ENCODE results near the gene ABCG2.
"Not testable (repeated sequence)": the region's sequence is repeated elsewhere in the genome, so short reads cannot be mapped to it uniquely, and the experiment has no call there.

Gene ABCG2

GRCh38 chr4:88109123-88109881, 49.1 kb downstream of the ABCG2 start:
- DNase-seq, result no peak

- no peak for DNase-seq
Measured at GRCh38 chr4:88108747-88109122, 49.7 kb downstream of the ABCG2 start.

GRCh38 chr4:88108108-88108465, 50.4 kb downstream of the ABCG2 start:
- DNase-seq, result not testable (repeated sequence)

GRCh38 chr4:88107406-88108107, 50.9 kb downstream of the ABCG2 start:
- no peak for DNase-seq

GRCh38 chr4:88106205-88106604, 52.2 kb downstream of the ABCG2 start:
- no peak for DNase-seq

GRCh38 chr4:88104902-88105610, 53.4 kb downstream of the ABCG2 start:
- no peak for DNase-seq

- no peak for DNase-seq
Measured at GRCh38 chr4:88102026-88102425, 56.4 kb downstream of the ABCG2 start.

- no peak for DNase-seq
Measured at GRCh38 chr4:88101165-88101564, 57.3 kb downstream of the ABCG2 start.

- no peak for DNase-seq
Measured at GRCh38 chr4:88098993-88099752, 59.3 kb downstream of the ABCG2 start.

GRCh38 chr4:88097781-88098180, 60.7 kb downstream of the ABCG2 start:
- no peak for DNase-seq

GRCh38 chr4:88097301-88097700, 61.1 kb downstream of the ABCG2 start:
- DNase-seq, result no peak

- no peak for DNase-seq
Measured at GRCh38 chr4:88093874-88094273, 64.6 kb downstream of the ABCG2 start.

- DNase-seq, result no peak
Measured at GRCh38 chr4:88091378-88091777, 67.1 kb downstream of the ABCG2 start.

- no peak for DNase-seq
Measured at GRCh38 chr4:88090898-88091297, 67.5 kb downstream of the ABCG2 start.

GRCh38 chr4:88087004-88087403, 71.4 kb downstream of the ABCG2 start:
- DNase-seq, result no peak

GRCh38 chr4:88080626-88081025, 77.8 kb downstream of the ABCG2 start:
- DNase-seq, result no peak

GRCh38 chr4:88078579-88078978, 79.9 kb downstream of the ABCG2 start:
- DNase-seq, result no peak

- no peak for DNase-seq
Measured at GRCh38 chr4:88077911-88078524, 80.4 kb downstream of the ABCG2 start.

- no peak for DNase-seq
Measured at GRCh38 chr4:88075336-88075735, 83.1 kb downstream of the ABCG2 start.

- no peak for DNase-seq
Measured at GRCh38 chr4:88070031-88070430, 88.4 kb downstream of the ABCG2 start.

- DNase-seq, result no peak
Measured at GRCh38 chr4:88064410-88064809, 94.0 kb downstream of the ABCG2 start.

GRCh38 chr4:88063634-88064296, 94.7 kb downstream of the ABCG2 start:
- DNase-seq, result no peak

Measured in NCI-H774 (cell line).